HCT116 (cell line): ENCODE results near the gene PICALM. TPM values are rescaled to one million over a fixed set of nuclear protein-coding genes. Genes with fewer than 3 reads are reported as not detected.

Experiments
- ATAC-seq: fragments of 200-7000 bp; cut with Tn5 transposase; 2 replicates; pipeline ENCODE4 v1.9.1; 2020; ENCODE audit warnings: mild to moderate bottlenecking, moderate library complexity
- BruUV-seq: library from RNA; stranded (reverse); fragments of 400-500 nt; replicated peaks from 2 replicates; lab custom pipeline; 2021; lab: Mats Ljungman, UMichigan
- CTCF ChIA-PET: fragments of 300-600 bp; sonication (Branson Sonifier 250); formaldehyde crosslinking; loops from one replicate; lab custom pipeline; 2021; ENCODE audit warnings: antibody characterized with exemption; lab: Charles Lee
- POLR2A ChIA-PET: fragments of 300-600, 350-600 bp; sonication (Branson Sonifier 250); formaldehyde crosslinking; loops from one replicate; lab custom pipeline; 2021; ENCODE audit warnings: antibody characterized with exemption; lab: Charles Lee
- RAD21 ChIA-PET, 2 experiments: fragments of 300-600 bp; sonication (Branson Sonifier 250); formaldehyde crosslinking; loops; one replicate each; lab custom pipeline; 2023; ENCODE audit warnings: low total read pairs in 2 of 2; ENCODE audit not compliant: uncharacterized antibody in 2 of 2, unreplicated experiment in 2 of 2, low non-redundant PET in 1 of 2; lab: Charles Lee
- DNase-seq: peaks from one replicate; pipeline ENCODE4 v3.0.0-alpha.2; 2010; ENCODE audit warnings: low read depth, low spot score
- H2AFZ ChIP-seq: fragments of 200-600 bp; shearing (Covaris generic), sonication (generic); 2 replicates; pipeline ENCODE4 v1.6.1; 2017; ENCODE audit warnings: low read depth, mixed run types, mixed read lengths, antibody characterized with exemption, low read length; ENCODE audit not compliant: poor library complexity, severe bottlenecking
- H3K27ac ChIP-seq: 2 replicates; pipeline ENCODE4 v1.5.1; 2012; ENCODE audit warnings: low read depth, low read length
- H3K27me3 ChIP-seq: fragments of 200-600 bp; sonication (generic); 2 replicates; pipeline ENCODE4 v1.6.1; 2016; ENCODE audit warnings: mixed run types, low read length, mixed read lengths; ENCODE audit not compliant: insufficient read depth
- H3K36me3 ChIP-seq, 2 experiments: fragments of 200-500 bp in 1 of 2; fragments of 200-600 bp in 1 of 2; sonication (Bioruptor generic) in 1 of 2; sonication (generic) in 1 of 2; 2 replicates each; pipeline versions ENCODE4 v1.5.1 to v1.6.1; 2014 to 2016; ENCODE audit warnings: low read length in 2 of 2, inconsistent platforms in 1 of 2, mixed read lengths in 1 of 2, mixed run types in 1 of 2; ENCODE audit not compliant: insufficient read depth in 2 of 2, control insufficient read depth in 1 of 2
- H3K4me1 ChIP-seq, 2 experiments: fragments of 200-600 bp in 1 of 2; sonication (generic) in 1 of 2; 2 replicates each; pipeline versions ENCODE4 v1.5.1 to v1.6.1; 2012 to 2017; ENCODE audit warnings: low read length in 2 of 2, inconsistent platforms in 1 of 2, mild to moderate bottlenecking in 1 of 2, mixed read lengths in 1 of 2, mixed run types in 1 of 2, moderate library complexity in 1 of 2; ENCODE audit not compliant: insufficient read depth in 2 of 2, control insufficient read depth in 1 of 2
- H3K4me2 ChIP-seq: fragments of 200-600 bp; sonication (generic); 2 replicates; pipeline ENCODE4 v1.6.1; 2017; ENCODE audit warnings: mixed run types, low read length, mixed read lengths
- H3K4me3 ChIP-seq, 2 experiments: fragments of 200-600 bp in 1 of 2; sonication (generic) in 1 of 2; replicated peaks in 1 of 2; 2 replicates each; pipeline ENCODE4 v1.5.1; 2011 to 2016; ENCODE audit warnings: low read length in 2 of 2, control low read depth in 1 of 2, low read depth in 1 of 2, mild to moderate bottlenecking in 1 of 2, mixed read lengths in 1 of 2, mixed run types in 1 of 2
- H3K79me2 ChIP-seq: fragments of 200-600 bp; sonication (generic); 2 replicates; pipeline ENCODE4 v1.6.1; 2017; ENCODE audit warnings: mild to moderate bottlenecking, mixed run types, low read length, moderate library complexity, mixed read lengths; ENCODE audit not compliant: insufficient read depth
- H3K9ac ChIP-seq: fragments of 200-600 bp; sonication (generic); 2 replicates; pipeline ENCODE4 v1.6.1; 2016; ENCODE audit warnings: low read length, mixed read lengths
- H3K9me2 ChIP-seq: fragments of 200-600 bp; sonication (generic), shearing (Covaris generic); 2 replicates; pipeline ENCODE4 v1.6.1; 2017; ENCODE audit warnings: mixed run types, mild to moderate bottlenecking, moderate library complexity; ENCODE audit not compliant: insufficient read depth
- H3K9me3 ChIP-seq, 2 experiments: fragments of 200-500 bp in 1 of 2; fragments of 200-600 bp in 1 of 2; sonication (Bioruptor generic) in 1 of 2; sonication (generic) in 1 of 2; 2 replicates each; pipeline ENCODE4 v1.6.1; 2014 to 2017; ENCODE audit warnings: low read length in 2 of 2, mixed read lengths in 2 of 2, inconsistent platforms in 1 of 2, low read depth in 1 of 2, mild to moderate bottlenecking in 1 of 2, mixed run types in 1 of 2, moderate library complexity in 1 of 2; ENCODE audit not compliant: control insufficient read depth in 1 of 2, insufficient read depth in 1 of 2
- H4K20me1 ChIP-seq: fragments of 200-600 bp; sonication (generic), shearing (Covaris generic); 2 replicates; pipeline ENCODE4 v1.6.1; 2017; ENCODE audit warnings: mixed run types, mild to moderate bottlenecking, moderate library complexity; ENCODE audit not compliant: insufficient read depth
- ATF3 ChIP-seq: IDR thresholded peaks from 2 replicates; pipeline ENCODE4 v1.6.1; 2012
- CBX3 ChIP-seq: IDR thresholded peaks from 2 replicates; pipeline ENCODE4 v1.6.1; 2012; ENCODE audit warnings: low read depth
- FOSL1 ChIP-seq: IDR thresholded peaks from 2 replicates; pipeline ENCODE4 v1.6.1; 2012; ENCODE audit warnings: low read depth
- JUND ChIP-seq: IDR thresholded peaks from 2 replicates; pipeline ENCODE4 v1.6.1; 2012
- POLR2A ChIP-seq: IDR thresholded peaks from 2 replicates; pipeline ENCODE4 v1.7.0; 2011; ENCODE audit warnings: borderline replicate concordance; ENCODE audit not compliant: insufficient read depth, insufficient read length; ENCODE audit errors: extremely low read depth
- POLR2AphosphoS5 ChIP-seq: IDR thresholded peaks from 2 replicates; pipeline ENCODE4 v1.6.1; 2011; ENCODE audit warnings: mild to moderate bottlenecking, low read depth, low read length, moderate library complexity
- RAD21 ChIP-seq: IDR thresholded peaks from 2 replicates; pipeline ENCODE4 v1.6.1; 2012; ENCODE audit warnings: low read depth, mild to moderate bottlenecking
- SIN3A ChIP-seq: IDR thresholded peaks from 2 replicates; pipeline ENCODE4 v1.6.1; 2012; ENCODE audit warnings: low read depth
- ZBTB33 ChIP-seq: IDR thresholded peaks from 2 replicates; pipeline ENCODE4 v1.6.1; 2011; ENCODE audit warnings: mild to moderate bottlenecking, low read length, moderate library complexity; ENCODE audit not compliant: insufficient replicate concordance; ENCODE audit errors: extremely low read depth
- ZFX ChIP-seq: fragments of 450-650 bp; IDR thresholded peaks from 2 replicates; pipeline ENCODE4 v1.6.1; 2017
- intact Hi-C: fragments of 100-400 bp; cut with micrococcal nuclease; formaldehyde crosslinking; loops from 2 replicates; pipeline ENCODE4 v1.10.0; 2022
- total RNA-seq: library from RNA; stranded (reverse); gene quantifications from one replicate; pipeline ENCODE4 v1.2.1, GENCODE V29; 2021; ENCODE audit not compliant: unreplicated experiment
- TF ChIP-seq, protein P1 (sequence below), 3 experiments: fragments of 200-600 bp in 1 of 3; sonication (generic) in 1 of 3; IDR thresholded peaks in 2 of 3; conservative IDR thresholded peaks in 1 of 3; 2 replicates each; pipeline ENCODE4 v1.5.1; 2012 to 2017; ENCODE audit warnings: low read depth in 2 of 3, low read length in 2 of 3, antibody characterized with exemption in 1 of 3, borderline replicate concordance in 1 of 3, control low read depth in 1 of 3, mild to moderate bottlenecking in 1 of 3, mixed read lengths in 1 of 3, mixed run types in 1 of 3, moderate library complexity in 1 of 3; ENCODE audit not compliant: insufficient read depth in 1 of 3
- TF ChIP-seq, protein P2 (sequence below): IDR thresholded peaks from 2 replicates; pipeline ENCODE4 v1.6.1; 2012

PICALM gene
- total RNA-seq, 1 experiment from 2014 or later: 90.6 TPM

DNA sequence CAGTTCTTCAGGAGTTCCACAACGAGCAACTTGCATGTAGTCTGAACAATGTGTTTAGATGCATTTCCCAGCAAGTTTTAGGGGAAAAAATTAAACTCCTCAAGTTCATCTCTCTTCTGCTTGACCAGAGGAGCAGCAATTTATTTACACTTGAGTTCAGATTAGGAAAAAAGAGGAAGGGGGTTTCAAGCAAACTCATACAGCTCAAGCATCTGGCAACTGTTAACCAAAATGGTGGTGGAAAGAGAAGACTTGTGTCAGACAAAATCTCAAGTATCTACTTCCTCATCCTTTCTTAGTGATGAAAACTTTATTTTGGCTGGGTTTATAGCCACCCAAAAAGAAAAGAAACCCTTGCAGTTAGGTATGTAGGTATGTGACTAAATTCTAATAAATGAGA, 29.1 kb upstream of the PICALM start:
- no peaks in the 10 kb centered on the region for H3K27me3 ChIP-seq
- POLR2A ChIA-PET: no interaction called here
- no peaks in the 10 kb centered on the region for H4K20me1 ChIP-seq
- BruUV-seq: no TSS peak
- no peaks in the 10 kb centered on the region; the same call in 1 of the 2 replicates for H3K9me2 ChIP-seq
- no peak overlapping the region for H3K27ac ChIP-seq
- H3K9me3 ChIP-seq: no peaks in the 10 kb centered on the region
- no peaks in the 10 kb centered on the region for H3K4me1 ChIP-seq
- no peak overlapping the region for H2AFZ ChIP-seq
- no peaks in the 10 kb centered on the region for H3K79me2 ChIP-seq
- CTCF ChIA-PET: no interaction called here
- no peak overlapping the region for H3K4me3 ChIP-seq
- no peak overlapping the region for H3K4me2 ChIP-seq
- TF ChIP-seq, protein P1, sequence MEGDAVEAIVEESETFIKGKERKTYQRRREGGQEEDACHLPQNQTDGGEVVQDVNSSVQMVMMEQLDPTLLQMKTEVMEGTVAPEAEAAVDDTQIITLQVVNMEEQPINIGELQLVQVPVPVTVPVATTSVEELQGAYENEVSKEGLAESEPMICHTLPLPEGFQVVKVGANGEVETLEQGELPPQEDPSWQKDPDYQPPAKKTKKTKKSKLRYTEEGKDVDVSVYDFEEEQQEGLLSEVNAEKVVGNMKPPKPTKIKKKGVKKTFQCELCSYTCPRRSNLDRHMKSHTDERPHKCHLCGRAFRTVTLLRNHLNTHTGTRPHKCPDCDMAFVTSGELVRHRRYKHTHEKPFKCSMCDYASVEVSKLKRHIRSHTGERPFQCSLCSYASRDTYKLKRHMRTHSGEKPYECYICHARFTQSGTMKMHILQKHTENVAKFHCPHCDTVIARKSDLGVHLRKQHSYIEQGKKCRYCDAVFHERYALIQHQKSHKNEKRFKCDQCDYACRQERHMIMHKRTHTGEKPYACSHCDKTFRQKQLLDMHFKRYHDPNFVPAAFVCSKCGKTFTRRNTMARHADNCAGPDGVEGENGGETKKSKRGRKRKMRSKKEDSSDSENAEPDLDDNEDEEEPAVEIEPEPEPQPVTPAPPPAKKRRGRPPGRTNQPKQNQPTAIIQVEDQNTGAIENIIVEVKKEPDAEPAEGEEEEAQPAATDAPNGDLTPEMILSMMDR (IDR thresholded peaks at IDR 0.05 in 2 of 3, conservative IDR thresholded peaks at IDR 0.05 in 1 of 3; ENCODE audit: borderline replicate concordance in 1 of 3, insufficient read depth in 1 of 3, low read depth in 2 of 3, low read length in 2 of 3): no peak
- TF ChIP-seq, all 23 proteins: peak for 0
- no peaks in the 10 kb centered on the region for H3K36me3 ChIP-seq
- RAD21 ChIA-PET: no interaction called here
- H3K9ac ChIP-seq: no peak overlapping the region
- no peak for ATAC-seq
- intact Hi-C loops: no loop called here
- no peak for DNase-seq

DNA sequence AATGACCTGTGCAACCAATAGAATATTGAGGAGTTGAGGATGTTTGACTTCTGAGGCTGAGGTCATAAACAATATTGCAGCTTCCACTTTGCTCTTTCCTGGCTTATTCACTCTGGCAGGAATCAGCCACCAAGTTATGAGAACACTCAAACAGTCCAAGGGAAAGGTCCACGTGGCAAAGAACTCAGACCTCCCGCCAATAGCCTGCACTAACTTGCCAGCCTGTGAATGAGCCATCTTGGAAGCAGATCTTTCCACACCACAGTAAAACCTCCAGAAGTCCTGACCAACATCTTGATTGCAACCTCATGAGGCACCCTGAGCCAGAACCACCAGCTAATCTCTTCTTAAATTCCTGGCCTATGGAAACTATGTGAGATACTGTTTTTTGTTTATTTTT, 22.7 kb upstream of the PICALM start:
- Histone ChIP-seq H3K79me2 (no peaks in the 10 kb centered on the region), H3K9me3 (no peaks in the 10 kb centered on the region), H3K27me3 (no peaks in the 10 kb centered on the region), H3K4me3 (no peak overlapping the region), H4K20me1 (no peaks in the 10 kb centered on the region), H3K4me2 (no peak overlapping the region), H3K9ac (no peak overlapping the region), H3K4me1 (no peaks in the 10 kb centered on the region), H2AFZ (no peak overlapping the region), H3K9me2 (no peaks in the 10 kb centered on the region), H3K27ac (no peak overlapping the region), H3K36me3 (no peaks in the 10 kb centered on the region)
- intact Hi-C loops: no loop called here
- BruUV-seq: no TSS peak
- DNase-seq: no peak
- ChIA-PET RAD21 (no interaction called here), CTCF (interaction anchor here (1.3 kb wide), 1 partner anchor 50 kb away, joined by 3 read pairs; no protein-coding TSS in a partner anchor), POLR2A (no interaction called here)
- ATAC-seq: no peak
- TF ChIP-seq RAD21: no peak
- TF ChIP-seq, protein P1 (IDR thresholded peaks at IDR 0.05 in 2 of 3, conservative IDR thresholded peaks at IDR 0.05 in 1 of 3; ENCODE audit: borderline replicate concordance in 1 of 3, insufficient read depth in 1 of 3, low read depth in 2 of 3, low read length in 2 of 3): no peak
- TF ChIP-seq CBX3: no peak
- TF ChIP-seq, protein P2, sequence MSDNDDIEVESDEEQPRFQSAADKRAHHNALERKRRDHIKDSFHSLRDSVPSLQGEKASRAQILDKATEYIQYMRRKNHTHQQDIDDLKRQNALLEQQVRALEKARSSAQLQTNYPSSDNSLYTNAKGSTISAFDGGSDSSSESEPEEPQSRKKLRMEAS: no peak
- no peak for TF ChIP-seq FOSL1
- TF ChIP-seq ZBTB33: no peak
- TF ChIP-seq JUND: no peak
- TF ChIP-seq SIN3A: no peak
- no peak for TF ChIP-seq POLR2A
- TF ChIP-seq ZFX: no peak
- no peak for TF ChIP-seq POLR2AphosphoS5
- no peak for TF ChIP-seq ATF3
